Body of pancreas (tissue), 4 donors: Measurements from ENCODE around the gene LCN15. TPM values are rescaled to one million over a fixed set of nuclear protein-coding genes. Genes with fewer than 3 reads are reported as not detected.
"Not testable (repeated sequence)": the region's sequence is repeated elsewhere in the genome, so short reads cannot be mapped to it uniquely, and the experiment has no call there.

Experiments
- ATAC-seq: fragments of 150-250 bp; one replicate; pipeline ENCODE4 v1.9.1; 2016
- DNase-seq, 4 donors: peaks; one replicate each; pipeline ENCODE4 v3.0.0-alpha.2; 2019
- H3K27ac ChIP-seq, 4 donors: fragments of 200-600 bp; sonication (generic); 1 replicate in 3 of 4; 2 replicates in 1 of 4; pipeline versions ENCODE4 v1.5.1 to v1.6.1; 2016 to 2019; ENCODE audit warnings: mild to moderate bottlenecking in 1 of 4, mixed read lengths in 1 of 4, moderate library complexity in 1 of 4
- H3K27me3 ChIP-seq, 2 donors: fragments of 200-600 bp; sonication (generic); one replicate each; pipeline ENCODE4 v1.6.0; 2016; ENCODE audit warnings: mild to moderate bottlenecking in 1 of 2
- H3K36me3 ChIP-seq, 2 donors: fragments of 200-600 bp; sonication (generic); replicated peaks in 1 of 2; 2 replicates each; pipeline ENCODE4 v1.5.1; 2016; ENCODE audit warnings: low read depth in 2 of 2; ENCODE audit not compliant: insufficient read depth in 1 of 2
- H3K4me1 ChIP-seq: fragments of 200-600 bp; sonication (generic); one replicate; pipeline ENCODE4 v1.6.0; 2016
- H3K4me3 ChIP-seq, 2 donors: fragments of 200-600 bp; sonication (generic); 1 replicate in 1 of 2; 2 replicates in 1 of 2; pipeline ENCODE4 v1.5.1; 2016 to 2019
- H3K9me3 ChIP-seq, 3 donors: fragments of 200-600 bp; sonication (generic); 1 replicate in 2 of 3; 2 replicates in 1 of 3; pipeline ENCODE4 v1.5.1; 2016
- CTCF ChIP-seq, 7 experiments: fragments of 450-650 bp in 4 of 7; fragments of 200-600 bp in 3 of 7; sonication (generic) in 3 of 7; IDR thresholded peaks; one replicate each; pipeline ENCODE4 v1.5.1; 2016 to 2019; ENCODE audit warnings: antibody characterized with exemption in 7 of 7
- POLR2A ChIP-seq, 3 donors: fragments of 450-650 bp; IDR thresholded peaks; one replicate each; pipeline ENCODE4 v1.6.1; 2016; ENCODE audit warnings: antibody characterized with exemption in 3 of 3, mild to moderate bottlenecking in 2 of 3
- WGBS, 2 donors: methylation state at CpG; one replicate each; pipeline ENCODE4 v1.1.5; 2017; 5-methylcytosine and 5-hydroxymethylcytosine counted together
- intact Hi-C: fragments of 100-400 bp; cut with DNase I; formaldehyde crosslinking; loops from one replicate; pipeline ENCODE4 v1.15.1; 2023
- total RNA-seq, 2 donors: library from RNA; depleted of rRNA; stranded (reverse); fragments of >200 nt; gene quantifications; one replicate each; pipeline ENCODE4 v1.1.0, GENCODE V29; 2016

LCN15 gene
- total RNA-seq, 2 donors from 2014 or later: not detected

GRCh38 chr9:136714096-136714892 is 50.0 kb downstream of the LCN15 start:
- TF ChIP-seq CTCF (IDR thresholded peaks at IDR 0.05): no peak
- no peak for TF ChIP-seq POLR2A (IDR thresholded peaks at IDR 0.05)
- Histone ChIP-seq H3K27me3 (no peaks in the 10 kb centered on the region), H3K27ac (peak overlapping the region in 2 of 4 donors; percentile 36 to 39), H3K9me3 (no peaks in the 10 kb centered on the region), H3K4me3 (no peak overlapping the region), H3K36me3 (no peaks in the 10 kb centered on the region), H3K4me1 (peaks cover 25% of the 10 kb centered on the region)
- ATAC-seq: peak; percentile 27
- WGBS, 2 donors: 58 to 83% methylated on average over 14 to 17 of the region's 17 CpGs
- DNase-seq: no peak
- intact Hi-C loops: no loop called here

GRCh38 chr9:136713550-136713949 is 50.8 kb downstream of the LCN15 start:
- no peak for TF ChIP-seq CTCF (IDR thresholded peaks at IDR 0.05)
- no peak for TF ChIP-seq POLR2A (IDR thresholded peaks at IDR 0.05)
- Histone ChIP-seq H3K4me1 (peaks cover 23% of the 10 kb centered on the region), H3K27ac (peak overlapping the region in 1 of 4 donors; percentile 26), H3K27me3 (no peaks in the 10 kb centered on the region), H3K36me3 (no peaks in the 10 kb centered on the region), H3K9me3 (no peaks in the 10 kb centered on the region), H3K4me3 (no peak overlapping the region)
- DNase-seq: peak in 1 of 4 donors; percentile 38
- no peak for ATAC-seq
- intact Hi-C loops: no loop called here
- 54 to 60% methylated on average over 1 to 8 of the region's 8 CpGs for WGBS, 2 donors

- Histone ChIP-seq H3K36me3 (no peaks in the 10 kb centered on the region), H3K4me1 (peaks cover 23% of the 10 kb centered on the region), H3K27me3 (no peaks in the 10 kb centered on the region), H3K27ac (peak overlapping the region in 2 of 4 donors; percentile 26 to 28), H3K9me3 (no peaks in the 10 kb centered on the region), H3K4me3 (peak overlapping the region; percentile 28 to 41)
- no peak for DNase-seq
- intact Hi-C loops: no loop called here
- TF ChIP-seq POLR2A (IDR thresholded peaks at IDR 0.05) (no peak), CTCF (IDR thresholded peaks at IDR 0.05) (no peak)
- no peak for ATAC-seq
- 6% methylated on average over 56 of the region's 56 CpGs; no CpG with 5 or more reads in 1 of the 2 donors for WGBS, 2 donors
These were observed 51.4 kb downstream of the LCN15 start for GRCh38 chr9:136712690-136713544.

- no peaks in the 10 kb centered on the region for H3K36me3 ChIP-seq
- intact Hi-C loops: no loop called here
- H3K4me3 ChIP-seq: peak within 1 kb of the TSS; percentile 28 to 41
- ATAC-seq (peak; percentile 30), DNase-seq (peak in 2 of 4 donors; percentile 45 to 46)
- H3K27me3 ChIP-seq: no peaks in the 10 kb centered on the region
- TF ChIP-seq CTCF (IDR thresholded peaks at IDR 0.05) (no peak), POLR2A (IDR thresholded peaks at IDR 0.05) (no peak)
- H3K4me1 ChIP-seq: peaks cover 23% of the 10 kb centered on the region
- peak within 1 kb of the TSS in 2 of 4 donors; percentile 26 to 28 for H3K27ac ChIP-seq
- no peaks in the 10 kb centered on the region for H3K9me3 ChIP-seq
- 0 to 1% methylated on average over 6 to 104 of the region's 119 CpGs for WGBS, 2 donors
These were observed 52.3 kb downstream of the LCN15 start, which contains the start of gene DIPK1B for GRCh38 chr9:136711751-136712689. Gene DIPK1B, plus strand, starts transcription at chr9:136712572. Its CDS starts 94 bp downstream, at chr9:136712666.

GRCh38 chr9:136711219-136711648 is 53.1 kb downstream of the LCN15 start:
- H3K9me3 ChIP-seq, H3K36me3 ChIP-seq, H3K4me3 ChIP-seq, H3K27ac ChIP-seq, H3K27me3 ChIP-seq, intact Hi-C loops: not testable (repeated sequence)
- WGBS, 2 donors: 40 to 45% methylated on average over 4 of the region's 4 CpGs
- H3K4me1 ChIP-seq: peaks cover 23% of the 10 kb centered on the region
- DNase-seq (peak in 2 of 4 donors; percentile 29 to 40), ATAC-seq (peak; percentile 18)
